ENCODE data around the gene ZFP69. TPM values are rescaled to one million over a fixed set of nuclear protein-coding genes. Genes with fewer than 3 reads are reported as not detected.
A peak's percentile ranks its signal among the peaks of the same experiment; 100 is the strongest.

ZFP69 gene
- total RNA-seq, 2 experiments from 2014 or later = 4.3 to 5.6 TPM

DNA sequence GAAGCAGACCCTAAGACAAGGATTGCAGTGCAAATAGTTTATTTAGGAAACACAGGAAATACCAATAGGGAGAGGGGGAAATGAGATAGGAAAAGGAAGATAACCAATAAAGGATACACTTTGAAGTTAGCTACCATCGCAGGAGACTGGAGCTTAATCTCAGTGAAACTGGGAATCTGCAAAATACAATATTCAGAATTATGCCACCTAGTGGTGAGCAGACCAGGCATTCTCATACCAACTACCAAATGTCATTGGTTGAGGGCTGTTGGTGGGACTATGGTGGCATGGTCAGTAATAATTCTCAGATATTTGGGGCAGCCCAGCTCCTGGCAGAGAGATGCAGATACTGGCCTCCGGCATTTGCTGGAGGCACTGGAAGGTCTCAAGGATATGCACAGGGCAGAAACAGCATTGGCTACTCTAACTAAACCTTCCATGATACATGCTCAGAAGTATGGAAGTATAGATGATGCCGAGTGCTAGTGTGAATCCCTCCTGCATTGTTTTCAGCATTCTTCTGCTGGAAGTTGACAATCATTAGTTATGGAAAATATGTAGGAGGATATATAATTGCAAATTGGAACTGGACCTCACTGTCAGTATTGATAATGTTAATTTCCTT is 38.6 kb upstream of the ZFP69 start:
- Histone ChIP-seq H2AFZ (ENCODE audit: low read length) (no peak overlapping the region), H3K79me2 (ENCODE audit: insufficient read depth, low read depth, low read length) (no peaks in the 10 kb centered on the region), H4K20me1 (ENCODE audit: insufficient read depth, low read length) (no peaks in the 10 kb centered on the region), H3K9me2 (ENCODE audit: insufficient read depth, low read length) (no peaks in the 10 kb centered on the region), H3K9me3 (ENCODE audit: low read length) (no peaks in the 10 kb centered on the region), H3K4me2 (ENCODE audit: low read length) (no peak overlapping the region), H3K4me3 (ENCODE audit: low read depth, low read length, poor library complexity, severe bottlenecking) (no peak overlapping the region), H3K4me1 (ENCODE audit: insufficient read depth, low read length, poor library complexity, severe bottlenecking) (no peaks in the 10 kb centered on the region), H3K36me3 (ENCODE audit: insufficient read depth, low read length) (no peaks in the 10 kb centered on the region), H3K27ac (ENCODE audit: low read depth, low read length, poor library complexity, severe bottlenecking) (no peak overlapping the region)
- POLR2A ChIA-PET = interaction anchor here (0.6 to 1.3 kb wide), 3 partner anchors 12 to 296 kb away, joined by 3 to 5 read pairs (median 3); partner anchors contain the start of gene ZFP69B
- TF ChIP-seq, protein P1, sequence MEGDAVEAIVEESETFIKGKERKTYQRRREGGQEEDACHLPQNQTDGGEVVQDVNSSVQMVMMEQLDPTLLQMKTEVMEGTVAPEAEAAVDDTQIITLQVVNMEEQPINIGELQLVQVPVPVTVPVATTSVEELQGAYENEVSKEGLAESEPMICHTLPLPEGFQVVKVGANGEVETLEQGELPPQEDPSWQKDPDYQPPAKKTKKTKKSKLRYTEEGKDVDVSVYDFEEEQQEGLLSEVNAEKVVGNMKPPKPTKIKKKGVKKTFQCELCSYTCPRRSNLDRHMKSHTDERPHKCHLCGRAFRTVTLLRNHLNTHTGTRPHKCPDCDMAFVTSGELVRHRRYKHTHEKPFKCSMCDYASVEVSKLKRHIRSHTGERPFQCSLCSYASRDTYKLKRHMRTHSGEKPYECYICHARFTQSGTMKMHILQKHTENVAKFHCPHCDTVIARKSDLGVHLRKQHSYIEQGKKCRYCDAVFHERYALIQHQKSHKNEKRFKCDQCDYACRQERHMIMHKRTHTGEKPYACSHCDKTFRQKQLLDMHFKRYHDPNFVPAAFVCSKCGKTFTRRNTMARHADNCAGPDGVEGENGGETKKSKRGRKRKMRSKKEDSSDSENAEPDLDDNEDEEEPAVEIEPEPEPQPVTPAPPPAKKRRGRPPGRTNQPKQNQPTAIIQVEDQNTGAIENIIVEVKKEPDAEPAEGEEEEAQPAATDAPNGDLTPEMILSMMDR (conservative IDR thresholded peaks at IDR 0.05; ENCODE audit: low read length) = peak; percentile 96
- TF ChIP-seq EZH2phosphoT487 (IDR thresholded peaks at IDR 0.05; ENCODE audit: borderline replicate concordance, low read depth, low read length) = no peak
- no TSS peak for BruUV-seq (replicated peaks)
- intact Hi-C loops (cut with micrococcal nuclease; ENCODE audit: unreplicated experiment) = loop anchor here (10.0 kb wide), 1 partner anchor 294 kb away; no protein-coding TSS in a partner anchor
- DNase-seq (ENCODE audit: low spot score) = peak; percentile 62
- CTCF ChIA-PET (ENCODE audit: unreplicated experiment) = interaction anchor here (0.5 to 1.3 kb wide), 4 partner anchors 12 to 349 kb away, joined by 3 read pairs; partner anchors contain the start of gene ZFP69B

DNA sequence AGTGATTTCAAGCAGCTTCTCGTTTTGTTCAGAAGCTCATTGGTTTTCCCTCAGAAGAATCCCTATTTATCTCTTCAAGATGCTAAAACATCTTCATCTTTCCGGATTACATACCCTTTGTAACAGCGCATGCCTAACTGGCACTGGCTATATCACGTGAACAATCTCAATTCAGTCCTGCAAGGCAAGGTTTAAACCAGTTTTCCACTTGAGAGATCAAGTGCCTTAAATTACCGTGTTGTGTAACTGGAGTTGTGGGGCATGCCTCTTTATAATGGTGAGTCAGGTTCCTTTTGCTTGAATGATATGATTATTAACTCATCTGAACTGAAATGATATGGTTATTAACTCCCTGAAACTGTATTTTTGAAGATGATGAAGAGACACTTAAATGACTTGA is 37.8 kb upstream of the ZFP69 start:
- BruUV-seq (replicated peaks) = no TSS peak
- Histone ChIP-seq H3K4me3 (ENCODE audit: low read depth, low read length, poor library complexity, severe bottlenecking) (no peak overlapping the region), H3K79me2 (ENCODE audit: insufficient read depth, low read depth, low read length) (no peaks in the 10 kb centered on the region), H3K9me3 (ENCODE audit: low read length) (no peaks in the 10 kb centered on the region), H3K27ac (ENCODE audit: low read depth, low read length, poor library complexity, severe bottlenecking) (no peak overlapping the region), H4K20me1 (ENCODE audit: insufficient read depth, low read length) (no peaks in the 10 kb centered on the region), H3K4me1 (ENCODE audit: insufficient read depth, low read length, poor library complexity, severe bottlenecking) (no peaks in the 10 kb centered on the region), H3K36me3 (ENCODE audit: insufficient read depth, low read length) (no peaks in the 10 kb centered on the region; the same call in 1 of the 2 replicates), H3K9me2 (ENCODE audit: insufficient read depth, low read length) (no peaks in the 10 kb centered on the region), H3K4me2 (ENCODE audit: low read length) (no peak overlapping the region), H2AFZ (ENCODE audit: low read length) (no peak overlapping the region)
- CTCF ChIA-PET (ENCODE audit: unreplicated experiment) = interaction anchor here (0.6 to 1.3 kb wide), 2 partner anchors 125 to 286 kb away, joined by 3 read pairs; no protein-coding TSS in a partner anchor
- DNase-seq (ENCODE audit: low spot score) = no peak
- TF ChIP-seq EZH2phosphoT487 (IDR thresholded peaks at IDR 0.05; ENCODE audit: borderline replicate concordance, low read depth, low read length) = no peak
- TF ChIP-seq, protein P1 (conservative IDR thresholded peaks at IDR 0.05; ENCODE audit: low read length) = no peak
- POLR2A ChIA-PET = interaction anchor here (1.3 kb wide), 1 partner anchor 11 kb away, joined by 3 read pairs; the partner anchor contains the start of gene ZFP69B
- intact Hi-C loops (cut with micrococcal nuclease; ENCODE audit: unreplicated experiment) = loop anchor here (10.0 kb wide), 1 partner anchor 294 kb away; no protein-coding TSS in a partner anchor

Data from OCI-LY7 (cell line).